Measurements from ENCODE around the gene SDC1.

The SDC1 gene

GRCh38 chr2:20205915-20206524 lies 18.9 kb downstream of the SDC1 start:
- H3K36me3 ChIP-seq (ENCODE audit: insufficient read depth, low read length), result no peaks in the 10 kb centered on the region
- H2AFZ ChIP-seq (ENCODE audit: low read depth, low read length), result no peak overlapping the region
- no peak for TF ChIP-seq CTCF (IDR thresholded peaks at IDR 0.05; ENCODE audit: borderline replicate concordance, extremely low read depth, low read length, poor library complexity, severe bottlenecking)
- no peak for TF ChIP-seq EZH2 (IDR thresholded peaks at IDR 0.05; ENCODE audit: borderline replicate concordance, low read depth, low read length, severe bottlenecking)
- H3K4me1 ChIP-seq (ENCODE audit: insufficient read depth, low read length), result no peaks in the 10 kb centered on the region
- no peak for DNase-seq
- no peaks in the 10 kb centered on the region for H3K9me3 ChIP-seq (ENCODE audit: insufficient read depth, low read length, severe bottlenecking)
- H3K27me3 ChIP-seq (ENCODE audit: insufficient read depth, low read length, poor library complexity), result peaks cover 5% of the 10 kb centered on the region
- H3K9ac ChIP-seq (ENCODE audit: low read depth, low read length), result no peak overlapping the region
- H3K79me2 ChIP-seq (ENCODE audit: insufficient read depth, low read length), result no peaks in the 10 kb centered on the region
- no peak overlapping the region for H3K27ac ChIP-seq (ENCODE audit: low read length)
- no peak overlapping the region for H3K4me2 ChIP-seq (ENCODE audit: insufficient read depth, low read length)
- no peaks in the 10 kb centered on the region for H4K20me1 ChIP-seq (ENCODE audit: insufficient read depth, low read length)
- H3K4me3 ChIP-seq (ENCODE audit: low read depth in 1 of 2, low read length in 2 of 2), result no peak overlapping the region
- ATAC-seq (ENCODE audit: insufficient read depth, low read depth), result no peak

GRCh38 chr2:20205069-20205468 lies 19.9 kb downstream of the SDC1 start:
- Histone ChIP-seq H3K9me3 (ENCODE audit: insufficient read depth, low read length, severe bottlenecking) (no peaks in the 10 kb centered on the region), H3K36me3 (ENCODE audit: insufficient read depth, low read length) (no peaks in the 10 kb centered on the region), H3K27me3 (ENCODE audit: insufficient read depth, low read length, poor library complexity) (peaks cover 3% of the 10 kb centered on the region), H3K4me1 (ENCODE audit: insufficient read depth, low read length) (no peaks in the 10 kb centered on the region), H3K27ac (ENCODE audit: low read length) (no peak overlapping the region), H2AFZ (ENCODE audit: low read depth, low read length) (no peak overlapping the region), H3K79me2 (ENCODE audit: insufficient read depth, low read length) (no peaks in the 10 kb centered on the region), H3K4me3 (ENCODE audit: low read depth in 1 of 2, low read length in 2 of 2) (no peak overlapping the region), H3K9ac (ENCODE audit: low read depth, low read length) (no peak overlapping the region), H3K4me2 (ENCODE audit: insufficient read depth, low read length) (no peak overlapping the region), H4K20me1 (ENCODE audit: insufficient read depth, low read length) (peaks cover 6% of the 10 kb centered on the region; the same call in 1 of the 2 replicates)
- TF ChIP-seq EZH2 (IDR thresholded peaks at IDR 0.05; ENCODE audit: borderline replicate concordance, low read depth, low read length, severe bottlenecking), result no peak
- no peak for TF ChIP-seq CTCF (IDR thresholded peaks at IDR 0.05; ENCODE audit: borderline replicate concordance, extremely low read depth, low read length, poor library complexity, severe bottlenecking)
- no peak for ATAC-seq (ENCODE audit: insufficient read depth, low read depth)
- DNase-seq, result no peak

- Histone ChIP-seq H3K36me3 (ENCODE audit: insufficient read depth, low read length) (no peaks in the 10 kb centered on the region), H3K79me2 (ENCODE audit: insufficient read depth, low read length) (no peaks in the 10 kb centered on the region), H3K4me2 (ENCODE audit: insufficient read depth, low read length) (no peak overlapping the region), H2AFZ (ENCODE audit: low read depth, low read length) (no peak overlapping the region), H3K4me1 (ENCODE audit: insufficient read depth, low read length) (no peaks in the 10 kb centered on the region), H3K9ac (ENCODE audit: low read depth, low read length) (no peak overlapping the region), H3K9me3 (ENCODE audit: insufficient read depth, low read length, severe bottlenecking) (no peaks in the 10 kb centered on the region), H3K4me3 (ENCODE audit: low read depth in 1 of 2, low read length in 2 of 2) (no peak overlapping the region), H4K20me1 (ENCODE audit: insufficient read depth, low read length) (peaks cover 6% of the 10 kb centered on the region; the same call in 1 of the 2 replicates), H3K27me3 (ENCODE audit: insufficient read depth, low read length, poor library complexity) (no peaks in the 10 kb centered on the region), H3K27ac (ENCODE audit: low read length) (no peak overlapping the region)
- no peak for DNase-seq
- no peak for ATAC-seq (ENCODE audit: insufficient read depth, low read depth)
- TF ChIP-seq EZH2 (IDR thresholded peaks at IDR 0.05; ENCODE audit: borderline replicate concordance, low read depth, low read length, severe bottlenecking), result no peak
- no peak for TF ChIP-seq CTCF (IDR thresholded peaks at IDR 0.05; ENCODE audit: borderline replicate concordance, extremely low read depth, low read length, poor library complexity, severe bottlenecking)
These were observed 21.3 kb downstream of the SDC1 start for GRCh38 chr2:20203521-20204225.
